A549 (cell line): ENCODE results near the gene CEP290.

Source experiments
- EP300 ChIP-seq, 2 experiments: fragments of >200 bp; sonication (Bioruptor Twin); formaldehyde crosslinking; IDR thresholded peaks; 2 replicates in 1 of 2; 3 replicates in 1 of 2; pipeline ENCODE4 v1.6.1; 2016 to 2017
- HEYL ChIP-seq: fragments of 250-450 bp; sonication (Bioruptor Pico); IDR thresholded peaks from 2 replicates; pipeline ENCODE4 v1.8.0; 2021; ENCODE audit warnings: mild to moderate bottlenecking, moderate library complexity
- HOXB13 ChIP-seq: fragments of 250-450 bp; sonication (Bioruptor Pico); IDR thresholded peaks from 2 replicates; pipeline ENCODE4 v1.5.0; 2020; ENCODE audit warnings: low read depth, mild to moderate bottlenecking, moderate library complexity
- POLR2A ChIP-seq: IDR thresholded peaks from 2 replicates; pipeline ENCODE4 v1.6.1; 2012; ENCODE audit warnings: mild to moderate bottlenecking, low read length
- POLR2AphosphoS2 ChIP-seq: conservative IDR thresholded peaks from 2 replicates; pipeline ENCODE4 v1.6.1; 2012; ENCODE audit warnings: low read length, improper control_type of control experiment, inconsistent platforms
- RAD21 ChIP-seq, 2 experiments: fragments of >200 bp in 1 of 2; sonication (Bioruptor Twin) in 1 of 2; formaldehyde crosslinking in 1 of 2; IDR thresholded peaks in 1 of 2; conservative IDR thresholded peaks in 1 of 2; 2 replicates in 1 of 2; 3 replicates in 1 of 2; pipeline ENCODE4 v1.6.1; 2012 to 2018; ENCODE audit warnings: inconsistent platforms in 1 of 2
- RARB ChIP-seq: fragments of 250-450 bp; sonication (Bioruptor Pico); IDR thresholded peaks from 2 replicates; pipeline ENCODE4 v1.8.0; 2021; ENCODE audit warnings: mild to moderate bottlenecking, moderate library complexity
- TF ChIP-seq, protein P1 (sequence below): fragments of >200 bp; sonication (Bioruptor Twin); formaldehyde crosslinking; IDR thresholded peaks from 3 replicates; pipeline ENCODE4 v1.5.1; 2016
- TF ChIP-seq, protein P2 (sequence below): IDR thresholded peaks from 2 replicates; pipeline ENCODE4 v1.6.1; 2012

DNA sequence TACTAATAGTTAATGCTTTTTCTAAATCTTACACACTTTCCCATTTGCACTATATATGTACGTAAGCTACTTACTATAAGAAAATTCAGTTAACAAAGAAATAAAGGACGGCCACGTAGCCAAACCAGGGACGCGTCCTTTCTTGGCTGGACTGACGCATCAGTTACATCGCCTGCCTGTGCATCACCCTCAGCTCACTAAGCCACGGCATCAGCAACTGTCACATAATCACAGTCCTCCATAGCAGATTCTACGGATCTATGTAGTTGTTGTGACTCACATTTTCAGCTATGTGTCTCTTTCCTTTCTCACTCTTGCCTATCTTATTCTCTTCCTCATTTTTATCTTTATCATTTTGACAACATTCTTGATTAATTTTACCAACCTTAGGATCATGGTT lies 74.6 kb downstream of the CEP290 start:
- TF ChIP-seq RARB (no peak), HOXB13 (CRISPR knock-in tag) (no peak), HEYL (no peak), RAD21 (conservative IDR thresholded peaks at IDR 0.05 in 1 of 2, IDR thresholded peaks at IDR 0.05 in 1 of 2) (no peak), POLR2A (no peak), EP300 (IDR thresholded peaks at IDR 0.05) (no peak), POLR2AphosphoS2 (no peak)
- TF ChIP-seq, protein P1, sequence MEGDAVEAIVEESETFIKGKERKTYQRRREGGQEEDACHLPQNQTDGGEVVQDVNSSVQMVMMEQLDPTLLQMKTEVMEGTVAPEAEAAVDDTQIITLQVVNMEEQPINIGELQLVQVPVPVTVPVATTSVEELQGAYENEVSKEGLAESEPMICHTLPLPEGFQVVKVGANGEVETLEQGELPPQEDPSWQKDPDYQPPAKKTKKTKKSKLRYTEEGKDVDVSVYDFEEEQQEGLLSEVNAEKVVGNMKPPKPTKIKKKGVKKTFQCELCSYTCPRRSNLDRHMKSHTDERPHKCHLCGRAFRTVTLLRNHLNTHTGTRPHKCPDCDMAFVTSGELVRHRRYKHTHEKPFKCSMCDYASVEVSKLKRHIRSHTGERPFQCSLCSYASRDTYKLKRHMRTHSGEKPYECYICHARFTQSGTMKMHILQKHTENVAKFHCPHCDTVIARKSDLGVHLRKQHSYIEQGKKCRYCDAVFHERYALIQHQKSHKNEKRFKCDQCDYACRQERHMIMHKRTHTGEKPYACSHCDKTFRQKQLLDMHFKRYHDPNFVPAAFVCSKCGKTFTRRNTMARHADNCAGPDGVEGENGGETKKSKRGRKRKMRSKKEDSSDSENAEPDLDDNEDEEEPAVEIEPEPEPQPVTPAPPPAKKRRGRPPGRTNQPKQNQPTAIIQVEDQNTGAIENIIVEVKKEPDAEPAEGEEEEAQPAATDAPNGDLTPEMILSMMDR: no peak
- TF ChIP-seq, protein P2, sequence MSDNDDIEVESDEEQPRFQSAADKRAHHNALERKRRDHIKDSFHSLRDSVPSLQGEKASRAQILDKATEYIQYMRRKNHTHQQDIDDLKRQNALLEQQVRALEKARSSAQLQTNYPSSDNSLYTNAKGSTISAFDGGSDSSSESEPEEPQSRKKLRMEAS: no peak
